GM12892 (cell line): ENCODE data around the gene NRXN2.

ENCODE experiments used
- POLR2A ChIP-seq: IDR thresholded peaks from 2 replicates; pipeline ENCODE4 v1.6.1; 2011; ENCODE audit warnings: low read depth, low read length, control low read depth
- POLR2AphosphoS5 ChIP-seq: IDR thresholded peaks from 2 replicates; pipeline ENCODE4 v1.6.1; 2011; ENCODE audit warnings: low read depth, low read length, control low read depth
- TAF1 ChIP-seq: IDR thresholded peaks from 2 replicates; pipeline ENCODE4 v1.6.1; 2011; ENCODE audit warnings: low read depth, mild to moderate bottlenecking, control low read depth, low read length, borderline replicate concordance

DNA sequence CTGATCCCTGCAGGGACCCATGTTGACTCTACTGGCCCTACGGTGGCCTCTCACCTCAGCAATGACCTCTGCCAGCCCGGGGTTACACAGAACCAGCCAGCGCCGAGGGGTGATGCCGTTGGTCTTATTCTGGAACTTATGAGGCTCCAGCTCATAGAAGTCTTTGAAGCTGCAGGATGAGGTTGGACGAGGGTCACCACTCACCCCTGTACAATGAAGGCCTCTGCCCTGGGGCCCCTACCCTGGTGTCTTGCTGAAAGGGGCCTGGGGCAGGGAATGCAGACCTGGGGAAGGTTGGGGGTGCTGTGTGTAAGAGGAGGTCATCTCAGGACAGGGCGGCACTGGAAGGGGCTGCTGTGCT is 30.0 kb upstream of the NRXN2 start:
- no peak for TF ChIP-seq POLR2A
- TF ChIP-seq TAF1 = no peak
- TF ChIP-seq POLR2AphosphoS5 = no peak
